GM12891 (cell line): ENCODE results near the gene MAPKAPK5.

ENCODE experiments used
- DNase-seq: peaks from one replicate; pipeline ENCODE4 v3.0.0; 2011; ENCODE audit warnings: low spot score; ENCODE audit not compliant: insufficient read length
- FAIRE-seq: peaks from 2 replicates; lab custom pipeline; 2011; peaks lifted over from hg19 to GRCh38; lab: Jason Lieb, UNC
- PAX5 ChIP-seq: IDR thresholded peaks from 2 replicates; pipeline ENCODE4 v1.6.1; 2011; ENCODE audit warnings: low read length, moderate library complexity, mild to moderate bottlenecking; ENCODE audit not compliant: insufficient read depth, severe bottlenecking
- POLR2A ChIP-seq: IDR thresholded peaks from 2 replicates; pipeline ENCODE4 v1.6.1; 2011; ENCODE audit warnings: low read depth, low read length, control low read depth
- POLR2AphosphoS5 ChIP-seq: IDR thresholded peaks from 2 replicates; pipeline ENCODE4 v1.6.1; 2011; ENCODE audit warnings: low read depth, low read length, control low read depth
- POU2F2 ChIP-seq: IDR thresholded peaks from 2 replicates; pipeline ENCODE4 v1.6.1; 2011; ENCODE audit warnings: low read depth, mild to moderate bottlenecking, control low read depth, low read length, moderate library complexity
- SPI1 ChIP-seq: IDR thresholded peaks from 2 replicates; pipeline ENCODE4 v1.6.1; 2011; ENCODE audit warnings: low read depth, low read length, control low read depth
- TAF1 ChIP-seq: IDR thresholded peaks from 2 replicates; pipeline ENCODE4 v1.6.1; 2011; ENCODE audit warnings: low read depth, low read length, control low read depth

Gene MAPKAPK5

GRCh38 chr12:111846016-111846415, 4.0 kb downstream of the MAPKAPK5 start:
- TF ChIP-seq TAF1 (no peak), POLR2A (no peak), POU2F2 (no peak), SPI1 (no peak), PAX5 (no peak), POLR2AphosphoS5 (no peak)
- FAIRE-seq, result no peak
- DNase-seq, result no peak

GRCh38 chr12:111850526-111850925, 8.5 kb downstream of the MAPKAPK5 start:
- DNase-seq, result no peak
- TF ChIP-seq SPI1, result no peak
- no peak for TF ChIP-seq POLR2A
- no peak for TF ChIP-seq PAX5
- no peak for TF ChIP-seq POU2F2
- TF ChIP-seq TAF1, result no peak
- no peak for TF ChIP-seq POLR2AphosphoS5

GRCh38 chr12:111858186-111858585, 16.2 kb downstream of the MAPKAPK5 start:
- no peak for TF ChIP-seq POLR2A
- no peak for TF ChIP-seq TAF1
- no peak for TF ChIP-seq POLR2AphosphoS5
- no peak for TF ChIP-seq POU2F2
- TF ChIP-seq PAX5, result no peak
- TF ChIP-seq SPI1, result no peak
- DNase-seq (no peak), FAIRE-seq (no peak)

More at GRCh38 chr12:111850526-111850925, 8.5 kb downstream of the MAPKAPK5 start:
- no peak for FAIRE-seq

DNA sequence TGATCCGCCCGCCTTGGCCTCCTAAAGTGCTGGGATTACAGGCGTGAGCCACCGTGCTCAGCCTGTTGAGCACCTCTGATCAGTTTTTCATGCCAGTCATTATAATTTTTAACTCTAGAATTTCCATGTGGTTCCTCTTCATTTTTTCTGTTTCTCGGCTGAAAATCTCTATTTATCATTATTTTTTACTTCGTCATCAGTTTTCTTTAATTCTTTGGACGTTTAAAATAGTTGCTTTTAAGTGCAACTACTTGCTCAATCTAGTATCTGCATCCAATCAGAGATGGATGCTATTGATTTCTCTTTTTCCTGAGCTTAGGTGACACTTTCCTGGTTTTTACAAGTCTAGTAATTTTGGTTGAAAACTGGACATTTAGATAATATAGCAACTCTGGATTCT, 16.8 kb downstream of the MAPKAPK5 start:
- FAIRE-seq (no peak), DNase-seq (no peak)
- no peak for TF ChIP-seq PAX5
- TF ChIP-seq TAF1, result no peak
- TF ChIP-seq POLR2A, result no peak

- TF ChIP-seq SPI1 (no peak), POLR2AphosphoS5 (no peak), POU2F2 (no peak), POLR2A (no peak), TAF1 (no peak), PAX5 (no peak)
- DNase-seq (no peak), FAIRE-seq (no peak)
These were observed 22.9 kb downstream of the MAPKAPK5 start for GRCh38 chr12:111864913-111865312.

DNA sequence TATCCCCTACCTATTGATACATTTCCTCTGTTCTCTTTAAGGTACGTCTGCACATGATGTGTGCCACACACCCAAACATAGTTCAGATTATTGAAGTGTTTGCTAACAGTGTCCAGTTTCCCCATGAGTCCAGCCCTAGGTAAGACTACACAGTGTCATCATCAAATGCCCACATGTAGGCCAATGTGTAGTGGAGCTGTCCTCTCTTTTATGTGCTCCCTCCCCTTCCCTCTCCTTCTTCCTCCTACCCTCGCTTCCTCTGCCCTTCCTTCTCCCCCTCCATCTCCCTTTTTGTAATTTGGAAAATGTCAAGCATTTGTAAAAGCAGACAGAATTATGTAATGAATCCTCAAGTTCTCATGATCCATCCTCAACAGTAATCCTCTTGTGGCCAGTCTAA, 25.5 kb downstream of the MAPKAPK5 start:
- DNase-seq (no peak), FAIRE-seq (no peak)
- no peak for TF ChIP-seq POU2F2
- TF ChIP-seq PAX5, result no peak
- no peak for TF ChIP-seq SPI1

DNA sequence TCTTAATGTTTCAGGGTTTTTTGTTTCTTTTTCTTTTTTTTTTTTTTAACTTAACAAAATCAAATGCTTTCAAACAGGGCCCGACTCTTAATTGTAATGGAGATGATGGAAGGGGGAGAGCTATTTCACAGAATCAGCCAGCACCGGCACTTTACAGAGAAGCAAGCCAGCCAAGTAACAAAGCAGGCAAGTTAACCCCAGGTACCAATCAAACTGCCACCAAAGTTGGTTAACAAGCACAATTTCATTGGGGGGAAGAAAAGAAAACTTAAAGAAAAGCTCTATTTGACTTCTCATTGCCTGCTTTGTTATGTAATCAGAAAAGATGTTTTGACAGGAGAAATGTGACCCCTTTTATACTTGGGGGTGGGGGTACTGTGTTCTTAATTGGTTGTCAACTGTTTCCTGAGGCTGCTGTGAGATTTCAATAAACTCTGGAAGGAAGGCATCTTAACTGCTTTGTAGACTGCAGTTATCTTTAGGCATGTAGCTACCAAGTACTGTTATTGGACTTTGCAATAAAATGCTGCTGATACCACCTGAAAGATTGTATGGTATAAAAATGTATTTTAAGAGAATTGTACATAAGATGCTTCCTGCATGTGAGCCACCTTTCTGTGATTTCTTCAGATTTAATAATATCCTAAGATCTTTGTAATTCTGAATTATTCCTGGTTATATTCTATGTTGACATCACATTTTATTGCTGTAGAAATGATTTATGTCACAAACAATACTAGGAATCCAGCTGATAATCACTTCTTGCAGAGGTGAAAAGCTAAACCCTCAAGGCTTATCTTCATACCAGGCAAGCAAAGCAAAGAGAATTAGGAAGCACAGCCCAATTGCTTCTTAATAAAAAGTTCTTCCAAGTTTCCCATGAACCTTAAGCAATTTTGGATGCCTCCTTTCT, 26.9 kb downstream of the MAPKAPK5 start:
- FAIRE-seq (no peak), DNase-seq (no peak)
- TF ChIP-seq TAF1 (no peak), SPI1 (no peak), POLR2A (no peak), POU2F2 (no peak), PAX5 (no peak), POLR2AphosphoS5 (no peak)

GRCh38 chr12:111869671-111870070, 27.6 kb downstream of the MAPKAPK5 start:
- DNase-seq (no peak), FAIRE-seq (no peak)
- TF ChIP-seq SPI1, result no peak
- TF ChIP-seq PAX5, result no peak
- TF ChIP-seq POLR2AphosphoS5, result no peak
- no peak for TF ChIP-seq POLR2A
- TF ChIP-seq POU2F2, result no peak
- TF ChIP-seq TAF1, result no peak

GRCh38 chr12:111870216-111870615, 28.2 kb downstream of the MAPKAPK5 start:
- FAIRE-seq (no peak), DNase-seq (no peak)
- TF ChIP-seq SPI1 (no peak), PAX5 (no peak), POLR2AphosphoS5 (no peak), TAF1 (no peak), POU2F2 (no peak), POLR2A (no peak)

DNA sequence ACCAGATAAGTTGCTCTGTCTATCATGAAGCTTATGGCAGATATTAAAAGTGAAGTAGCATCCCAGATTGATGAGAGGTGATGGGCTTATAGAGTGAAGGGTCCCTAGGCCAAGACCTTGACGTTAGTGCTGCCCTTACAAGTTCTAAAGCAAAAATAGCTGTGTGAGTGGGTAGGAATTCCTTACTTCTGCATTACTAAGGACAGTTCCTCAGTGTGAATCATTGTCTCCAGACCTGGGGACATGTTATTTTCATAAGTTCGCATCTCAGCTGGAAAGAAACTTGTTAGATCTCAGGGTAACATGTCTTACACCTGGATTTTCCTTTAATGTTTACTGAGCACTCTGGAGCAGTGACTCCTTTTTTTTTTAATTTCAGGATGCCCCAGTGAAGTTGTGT, 28.7 kb downstream of the MAPKAPK5 start:
- DNase-seq (no peak), FAIRE-seq (no peak)
- no peak for TF ChIP-seq SPI1
- no peak for TF ChIP-seq PAX5
- no peak for TF ChIP-seq TAF1
- TF ChIP-seq POLR2AphosphoS5, result no peak
- TF ChIP-seq POLR2A, result no peak
- no peak for TF ChIP-seq POU2F2
